WTC11 (cell line): ENCODE data around the gene TBC1D17. TPM values are rescaled to one million over a fixed set of nuclear protein-coding genes. Genes with fewer than 3 reads are reported as not detected.

Experiments used
- CREM ChIP-seq: sonication (generic); formaldehyde crosslinking; IDR thresholded peaks from 2 replicates; pipeline ENCODE4 v1.8.1; 2022; ENCODE audit warnings: mild to moderate bottlenecking, missing genetic modification reagents, moderate library complexity
- ELF4 ChIP-seq: sonication (generic); formaldehyde crosslinking; IDR thresholded peaks from 2 replicates; pipeline ENCODE4 v1.8.1; 2022; ENCODE audit warnings: low read depth, mild to moderate bottlenecking, moderate library complexity, missing genetic modification reagents
- ETV6 ChIP-seq: sonication (generic); formaldehyde crosslinking; IDR thresholded peaks from 2 replicates; pipeline ENCODE4 v1.8.1; 2022; ENCODE audit warnings: mild to moderate bottlenecking, missing genetic modification reagents
- NFATC4 ChIP-seq: fragments of 250-450 bp; sonication (Bioruptor Pico); IDR thresholded peaks from 2 replicates; pipeline ENCODE4 v1.9.0; 2021; ENCODE audit warnings: mild to moderate bottlenecking
- NR1H2 ChIP-seq: sonication (generic); formaldehyde crosslinking; IDR thresholded peaks from 2 replicates; pipeline ENCODE4 v1.9.0; 2021; ENCODE audit warnings: mild to moderate bottlenecking, moderate library complexity, missing genetic modification reagents
- PRRX2 ChIP-seq: fragments of 250-450 bp; sonication (Bioruptor Pico); IDR thresholded peaks from 2 replicates; pipeline ENCODE4 v1.8.0; 2021; ENCODE audit warnings: mild to moderate bottlenecking
- RELA ChIP-seq: sonication (generic); formaldehyde crosslinking; IDR thresholded peaks from 2 replicates; pipeline ENCODE4 v1.8.1; 2022; ENCODE audit warnings: missing genetic modification reagents, mild to moderate bottlenecking, borderline replicate concordance
- RORB ChIP-seq: fragments of 250-450 bp; sonication (Bioruptor Pico); IDR thresholded peaks from 2 replicates; pipeline ENCODE4 v1.9.0; 2021; ENCODE audit warnings: mild to moderate bottlenecking
- SMAD3 ChIP-seq: sonication (generic); formaldehyde crosslinking; IDR thresholded peaks from 2 replicates; pipeline ENCODE4 v1.8.0; 2022; ENCODE audit warnings: missing genetic modification reagents, mild to moderate bottlenecking, borderline replicate concordance
- TEAD1 ChIP-seq: sonication (generic); formaldehyde crosslinking; IDR thresholded peaks from 2 replicates; pipeline ENCODE4 v1.8.0; 2022; ENCODE audit warnings: mild to moderate bottlenecking, missing genetic modification reagents
- TEAD4 ChIP-seq: sonication (generic); formaldehyde crosslinking; IDR thresholded peaks from 2 replicates; pipeline ENCODE4 v1.8.0; 2022; ENCODE audit warnings: mild to moderate bottlenecking, missing genetic modification reagents
- ZBTB21 ChIP-seq: sonication (generic); formaldehyde crosslinking; IDR thresholded peaks from 2 replicates; pipeline ENCODE4 v1.8.1; 2023; ENCODE audit warnings: mild to moderate bottlenecking, missing genetic modification reagents, borderline replicate concordance
- total RNA-seq: library from RNA; stranded (reverse); gene quantifications from 3 replicates; pipeline ENCODE4 v1.2.3, GENCODE V29; 2021
- TF ChIP-seq, protein P1 (sequence below): sonication (generic); formaldehyde crosslinking; IDR thresholded peaks from 2 replicates; pipeline ENCODE4 v1.8.0; 2022; ENCODE audit warnings: mild to moderate bottlenecking, missing genetic modification reagents
- TF ChIP-seq, protein P2 (sequence below): sonication (generic); formaldehyde crosslinking; IDR thresholded peaks from 2 replicates; pipeline ENCODE4 v1.8.0; 2022; ENCODE audit warnings: mild to moderate bottlenecking, missing genetic modification reagents
- TF ChIP-seq, protein P3 (sequence below): fragments of 250-450 bp; sonication (Bioruptor Pico); IDR thresholded peaks from 2 replicates; pipeline ENCODE4 v1.8.0; 2021; ENCODE audit warnings: mild to moderate bottlenecking
- TF ChIP-seq, protein P4 (sequence below): fragments of 250-450 bp; sonication (Bioruptor Pico); IDR thresholded peaks from 2 replicates; pipeline ENCODE4 v1.9.0; 2021; ENCODE audit warnings: mild to moderate bottlenecking
- TF ChIP-seq, protein P5 (sequence below): sonication (generic); formaldehyde crosslinking; IDR thresholded peaks from 2 replicates; pipeline ENCODE4 v1.8.0; 2023; ENCODE audit warnings: mild to moderate bottlenecking, missing genetic modification reagents
- TF ChIP-seq, protein P6 (sequence below): sonication (generic); formaldehyde crosslinking; IDR thresholded peaks from 2 replicates; pipeline ENCODE4 v1.8.1; 2023; ENCODE audit warnings: mild to moderate bottlenecking, missing genetic modification reagents, moderate library complexity
- TF ChIP-seq, protein P7 (sequence below): sonication (generic); formaldehyde crosslinking; IDR thresholded peaks from 2 replicates; pipeline ENCODE4 v1.8.1; 2023; ENCODE audit warnings: mild to moderate bottlenecking, missing genetic modification reagents
- TF ChIP-seq, protein P8 (sequence below): sonication (generic); formaldehyde crosslinking; conservative IDR thresholded peaks from 2 replicates; pipeline ENCODE4 v1.8.1; 2023; ENCODE audit warnings: mild to moderate bottlenecking, low read depth, missing genetic modification reagents, moderate library complexity

Gene TBC1D17
- total RNA-seq, 1 experiment from 2014 or later: 52.8 TPM

DNA sequence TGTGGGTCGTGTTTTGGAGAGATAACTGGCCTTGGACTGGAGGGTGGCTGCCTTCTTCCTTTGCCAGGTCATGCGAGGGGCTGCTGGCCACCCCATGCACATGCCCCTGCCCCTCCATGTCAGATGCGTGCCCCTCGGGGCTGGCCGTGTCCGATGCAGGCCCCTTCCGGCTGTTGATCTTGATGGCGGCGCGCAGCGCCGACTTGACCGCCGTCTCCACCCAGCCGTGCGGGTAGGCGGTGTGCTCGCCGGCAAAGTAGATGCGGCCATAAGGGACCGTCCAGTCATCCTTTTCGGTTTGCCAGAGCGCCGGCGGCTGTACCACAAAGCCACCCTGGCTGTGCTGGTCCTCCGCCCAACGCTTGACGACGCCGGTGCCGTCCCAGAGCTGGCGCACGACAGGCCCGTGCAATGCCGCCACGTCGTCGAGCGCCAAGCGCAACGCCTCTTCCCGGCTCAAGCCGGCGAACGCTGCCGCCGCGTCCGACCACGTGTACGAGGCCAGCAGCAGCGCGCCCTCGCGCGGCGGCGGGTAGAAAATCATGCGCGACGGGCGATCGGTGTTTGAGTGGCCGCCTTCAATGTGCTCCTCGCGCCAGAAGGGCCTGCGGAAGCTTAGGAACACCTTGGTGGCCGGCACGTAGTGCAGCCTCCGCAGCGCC is 12.3 kb downstream of the TBC1D17 start (continued):
- TF ChIP-seq, protein P1, sequence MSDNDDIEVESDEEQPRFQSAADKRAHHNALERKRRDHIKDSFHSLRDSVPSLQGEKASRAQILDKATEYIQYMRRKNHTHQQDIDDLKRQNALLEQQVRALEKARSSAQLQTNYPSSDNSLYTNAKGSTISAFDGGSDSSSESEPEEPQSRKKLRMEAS (CRISPR knock-in tag): peak; percentile 100
- no peak; the same call in 1 of the 2 replicates for TF ChIP-seq PRRX2 (CRISPR knock-in tag)
- TF ChIP-seq, protein P2, sequence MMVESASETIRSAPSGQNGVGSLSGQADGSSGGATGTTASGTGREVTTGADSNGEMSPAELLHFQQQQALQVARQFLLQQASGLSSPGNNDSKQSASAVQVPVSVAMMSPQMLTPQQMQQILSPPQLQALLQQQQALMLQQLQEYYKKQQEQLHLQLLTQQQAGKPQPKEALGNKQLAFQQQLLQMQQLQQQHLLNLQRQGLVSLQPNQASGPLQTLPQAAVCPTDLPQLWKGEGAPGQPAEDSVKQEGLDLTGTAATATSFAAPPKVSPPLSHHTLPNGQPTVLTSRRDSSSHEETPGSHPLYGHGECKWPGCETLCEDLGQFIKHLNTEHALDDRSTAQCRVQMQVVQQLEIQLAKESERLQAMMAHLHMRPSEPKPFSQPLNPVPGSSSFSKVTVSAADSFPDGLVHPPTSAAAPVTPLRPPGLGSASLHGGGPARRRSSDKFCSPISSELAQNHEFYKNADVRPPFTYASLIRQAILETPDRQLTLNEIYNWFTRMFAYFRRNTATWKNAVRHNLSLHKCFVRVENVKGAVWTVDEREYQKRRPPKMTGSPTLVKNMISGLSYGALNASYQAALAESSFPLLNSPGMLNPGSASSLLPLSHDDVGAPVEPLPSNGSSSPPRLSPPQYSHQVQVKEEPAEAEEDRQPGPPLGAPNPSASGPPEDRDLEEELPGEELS (CRISPR knock-in tag): peak; percentile 100
- TF ChIP-seq, protein P3, sequence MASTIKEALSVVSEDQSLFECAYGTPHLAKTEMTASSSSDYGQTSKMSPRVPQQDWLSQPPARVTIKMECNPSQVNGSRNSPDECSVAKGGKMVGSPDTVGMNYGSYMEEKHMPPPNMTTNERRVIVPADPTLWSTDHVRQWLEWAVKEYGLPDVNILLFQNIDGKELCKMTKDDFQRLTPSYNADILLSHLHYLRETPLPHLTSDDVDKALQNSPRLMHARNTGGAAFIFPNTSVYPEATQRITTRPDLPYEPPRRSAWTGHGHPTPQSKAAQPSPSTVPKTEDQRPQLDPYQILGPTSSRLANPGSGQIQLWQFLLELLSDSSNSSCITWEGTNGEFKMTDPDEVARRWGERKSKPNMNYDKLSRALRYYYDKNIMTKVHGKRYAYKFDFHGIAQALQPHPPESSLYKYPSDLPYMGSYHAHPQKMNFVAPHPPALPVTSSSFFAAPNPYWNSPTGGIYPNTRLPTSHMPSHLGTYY (CRISPR knock-in tag): no peak
- TF ChIP-seq ETV6 (CRISPR knock-in tag): peak; percentile 100
- TF ChIP-seq CREM (CRISPR knock-in tag): peak; percentile 96
- TF ChIP-seq RORB (CRISPR knock-in tag): no peak
- peak; percentile 100 for TF ChIP-seq RELA (CRISPR knock-in tag)
- TF ChIP-seq NR1H2: peak; percentile 95
- peak; percentile 100 for TF ChIP-seq SMAD3 (CRISPR knock-in tag)
- TF ChIP-seq ZBTB21 (CRISPR knock-in tag): peak; percentile 98
- TF ChIP-seq, protein P4, sequence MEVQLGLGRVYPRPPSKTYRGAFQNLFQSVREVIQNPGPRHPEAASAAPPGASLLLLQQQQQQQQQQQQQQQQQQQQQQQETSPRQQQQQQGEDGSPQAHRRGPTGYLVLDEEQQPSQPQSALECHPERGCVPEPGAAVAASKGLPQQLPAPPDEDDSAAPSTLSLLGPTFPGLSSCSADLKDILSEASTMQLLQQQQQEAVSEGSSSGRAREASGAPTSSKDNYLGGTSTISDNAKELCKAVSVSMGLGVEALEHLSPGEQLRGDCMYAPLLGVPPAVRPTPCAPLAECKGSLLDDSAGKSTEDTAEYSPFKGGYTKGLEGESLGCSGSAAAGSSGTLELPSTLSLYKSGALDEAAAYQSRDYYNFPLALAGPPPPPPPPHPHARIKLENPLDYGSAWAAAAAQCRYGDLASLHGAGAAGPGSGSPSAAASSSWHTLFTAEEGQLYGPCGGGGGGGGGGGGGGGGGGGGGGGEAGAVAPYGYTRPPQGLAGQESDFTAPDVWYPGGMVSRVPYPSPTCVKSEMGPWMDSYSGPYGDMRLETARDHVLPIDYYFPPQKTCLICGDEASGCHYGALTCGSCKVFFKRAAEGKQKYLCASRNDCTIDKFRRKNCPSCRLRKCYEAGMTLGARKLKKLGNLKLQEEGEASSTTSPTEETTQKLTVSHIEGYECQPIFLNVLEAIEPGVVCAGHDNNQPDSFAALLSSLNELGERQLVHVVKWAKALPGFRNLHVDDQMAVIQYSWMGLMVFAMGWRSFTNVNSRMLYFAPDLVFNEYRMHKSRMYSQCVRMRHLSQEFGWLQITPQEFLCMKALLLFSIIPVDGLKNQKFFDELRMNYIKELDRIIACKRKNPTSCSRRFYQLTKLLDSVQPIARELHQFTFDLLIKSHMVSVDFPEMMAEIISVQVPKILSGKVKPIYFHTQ (CRISPR knock-in tag): no peak
- peak; percentile 98 for TF ChIP-seq TEAD4
- no peak for TF ChIP-seq NFATC4 (CRISPR knock-in tag)
- TF ChIP-seq, protein P5, sequence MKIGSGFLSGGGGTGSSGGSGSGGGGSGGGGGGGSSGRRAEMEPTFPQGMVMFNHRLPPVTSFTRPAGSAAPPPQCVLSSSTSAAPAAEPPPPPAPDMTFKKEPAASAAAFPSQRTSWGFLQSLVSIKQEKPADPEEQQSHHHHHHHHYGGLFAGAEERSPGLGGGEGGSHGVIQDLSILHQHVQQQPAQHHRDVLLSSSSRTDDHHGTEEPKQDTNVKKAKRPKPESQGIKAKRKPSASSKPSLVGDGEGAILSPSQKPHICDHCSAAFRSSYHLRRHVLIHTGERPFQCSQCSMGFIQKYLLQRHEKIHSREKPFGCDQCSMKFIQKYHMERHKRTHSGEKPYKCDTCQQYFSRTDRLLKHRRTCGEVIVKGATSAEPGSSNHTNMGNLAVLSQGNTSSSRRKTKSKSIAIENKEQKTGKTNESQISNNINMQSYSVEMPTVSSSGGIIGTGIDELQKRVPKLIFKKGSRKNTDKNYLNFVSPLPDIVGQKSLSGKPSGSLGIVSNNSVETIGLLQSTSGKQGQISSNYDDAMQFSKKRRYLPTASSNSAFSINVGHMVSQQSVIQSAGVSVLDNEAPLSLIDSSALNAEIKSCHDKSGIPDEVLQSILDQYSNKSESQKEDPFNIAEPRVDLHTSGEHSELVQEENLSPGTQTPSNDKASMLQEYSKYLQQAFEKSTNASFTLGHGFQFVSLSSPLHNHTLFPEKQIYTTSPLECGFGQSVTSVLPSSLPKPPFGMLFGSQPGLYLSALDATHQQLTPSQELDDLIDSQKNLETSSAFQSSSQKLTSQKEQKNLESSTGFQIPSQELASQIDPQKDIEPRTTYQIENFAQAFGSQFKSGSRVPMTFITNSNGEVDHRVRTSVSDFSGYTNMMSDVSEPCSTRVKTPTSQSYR: peak; percentile 100
- TF ChIP-seq, protein P6, sequence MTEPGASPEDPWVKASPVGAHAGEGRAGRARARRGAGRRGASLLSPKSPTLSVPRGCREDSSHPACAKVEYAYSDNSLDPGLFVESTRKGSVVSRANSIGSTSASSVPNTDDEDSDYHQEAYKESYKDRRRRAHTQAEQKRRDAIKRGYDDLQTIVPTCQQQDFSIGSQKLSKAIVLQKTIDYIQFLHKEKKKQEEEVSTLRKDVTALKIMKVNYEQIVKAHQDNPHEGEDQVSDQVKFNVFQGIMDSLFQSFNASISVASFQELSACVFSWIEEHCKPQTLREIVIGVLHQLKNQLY (CRISPR knock-in tag): peak; percentile 97
- TF ChIP-seq, protein P7, sequence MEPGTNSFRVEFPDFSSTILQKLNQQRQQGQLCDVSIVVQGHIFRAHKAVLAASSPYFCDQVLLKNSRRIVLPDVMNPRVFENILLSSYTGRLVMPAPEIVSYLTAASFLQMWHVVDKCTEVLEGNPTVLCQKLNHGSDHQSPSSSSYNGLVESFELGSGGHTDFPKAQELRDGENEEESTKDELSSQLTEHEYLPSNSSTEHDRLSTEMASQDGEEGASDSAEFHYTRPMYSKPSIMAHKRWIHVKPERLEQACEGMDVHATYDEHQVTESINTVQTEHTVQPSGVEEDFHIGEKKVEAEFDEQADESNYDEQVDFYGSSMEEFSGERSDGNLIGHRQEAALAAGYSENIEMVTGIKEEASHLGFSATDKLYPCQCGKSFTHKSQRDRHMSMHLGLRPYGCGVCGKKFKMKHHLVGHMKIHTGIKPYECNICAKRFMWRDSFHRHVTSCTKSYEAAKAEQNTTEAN (CRISPR knock-in tag): peak; percentile 99
- peak; percentile 99 for TF ChIP-seq ELF4 (CRISPR knock-in tag)
- TF ChIP-seq TEAD1 (CRISPR knock-in tag): peak; percentile 100
- TF ChIP-seq, protein P8, sequence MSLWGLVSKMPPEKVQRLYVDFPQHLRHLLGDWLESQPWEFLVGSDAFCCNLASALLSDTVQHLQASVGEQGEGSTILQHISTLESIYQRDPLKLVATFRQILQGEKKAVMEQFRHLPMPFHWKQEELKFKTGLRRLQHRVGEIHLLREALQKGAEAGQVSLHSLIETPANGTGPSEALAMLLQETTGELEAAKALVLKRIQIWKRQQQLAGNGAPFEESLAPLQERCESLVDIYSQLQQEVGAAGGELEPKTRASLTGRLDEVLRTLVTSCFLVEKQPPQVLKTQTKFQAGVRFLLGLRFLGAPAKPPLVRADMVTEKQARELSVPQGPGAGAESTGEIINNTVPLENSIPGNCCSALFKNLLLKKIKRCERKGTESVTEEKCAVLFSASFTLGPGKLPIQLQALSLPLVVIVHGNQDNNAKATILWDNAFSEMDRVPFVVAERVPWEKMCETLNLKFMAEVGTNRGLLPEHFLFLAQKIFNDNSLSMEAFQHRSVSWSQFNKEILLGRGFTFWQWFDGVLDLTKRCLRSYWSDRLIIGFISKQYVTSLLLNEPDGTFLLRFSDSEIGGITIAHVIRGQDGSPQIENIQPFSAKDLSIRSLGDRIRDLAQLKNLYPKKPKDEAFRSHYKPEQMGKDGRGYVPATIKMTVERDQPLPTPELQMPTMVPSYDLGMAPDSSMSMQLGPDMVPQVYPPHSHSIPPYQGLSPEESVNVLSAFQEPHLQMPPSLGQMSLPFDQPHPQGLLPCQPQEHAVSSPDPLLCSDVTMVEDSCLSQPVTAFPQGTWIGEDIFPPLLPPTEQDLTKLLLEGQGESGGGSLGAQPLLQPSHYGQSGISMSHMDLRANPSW: no peak
